T-helper 1 cell treated with Interleukin-12 subunit alpha and Interleukin-12 subunit beta and Interleukin-4 antibody, amounts not matched to agents 30 μg/mL and 1 μg/mL, for 36 hours (primary cell): Measurements from ENCODE around the gene LTBP1.

Source experiments
- H3K27ac Mint-ChIP-seq: one replicate; pipeline ENCODE4 v1.8.0; 2021; ENCODE audit warnings: mild to moderate bottlenecking, mixed read lengths
- H3K27me3 Mint-ChIP-seq: one replicate; pipeline ENCODE4 v1.8.0; 2021; ENCODE audit warnings: low read depth, mixed read lengths
- H3K36me3 Mint-ChIP-seq: one replicate; pipeline ENCODE4 v1.8.0; 2021; ENCODE audit warnings: low read depth, mixed read lengths
- H3K4me1 Mint-ChIP-seq: one replicate; pipeline ENCODE4 v1.8.0; 2021; ENCODE audit warnings: low read depth, mixed read lengths
- H3K4me3 Mint-ChIP-seq: one replicate; pipeline ENCODE4 v1.8.0; 2021; ENCODE audit warnings: mild to moderate bottlenecking, moderate library complexity, mixed read lengths
- H3K9me3 Mint-ChIP-seq: one replicate; pipeline ENCODE4 v1.8.0; 2021; ENCODE audit warnings: mixed read lengths

LTBP1 gene

DNA sequence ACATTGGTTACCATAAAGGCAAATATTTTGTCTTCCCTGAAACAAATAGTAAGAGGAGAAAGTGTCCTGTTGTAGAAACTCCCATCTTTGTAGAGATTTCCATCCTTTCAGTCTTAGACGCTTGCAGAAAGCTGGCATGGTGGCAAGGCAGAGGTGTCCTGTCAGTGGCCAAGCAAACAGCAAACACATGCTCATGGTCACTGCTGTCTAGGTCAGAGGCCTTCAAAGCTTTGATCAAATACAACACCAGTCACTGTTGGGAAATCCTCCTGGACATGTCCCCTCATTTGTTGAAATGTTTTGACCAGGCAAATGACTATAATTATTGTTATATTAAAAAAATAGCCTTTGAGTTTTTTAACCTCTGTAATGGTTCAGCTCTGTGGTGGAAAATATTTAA, 55.1 kb downstream of the LTBP1 start:
- no peaks in the 10 kb centered on the region for H3K27me3 Mint-ChIP-seq
- H3K36me3 Mint-ChIP-seq, result no peaks in the 10 kb centered on the region
- H3K9me3 Mint-ChIP-seq, result no peaks in the 10 kb centered on the region
- H3K4me1 Mint-ChIP-seq, result no peaks in the 10 kb centered on the region
- no peak overlapping the region for H3K27ac Mint-ChIP-seq
- no peak overlapping the region for H3K4me3 Mint-ChIP-seq

DNA sequence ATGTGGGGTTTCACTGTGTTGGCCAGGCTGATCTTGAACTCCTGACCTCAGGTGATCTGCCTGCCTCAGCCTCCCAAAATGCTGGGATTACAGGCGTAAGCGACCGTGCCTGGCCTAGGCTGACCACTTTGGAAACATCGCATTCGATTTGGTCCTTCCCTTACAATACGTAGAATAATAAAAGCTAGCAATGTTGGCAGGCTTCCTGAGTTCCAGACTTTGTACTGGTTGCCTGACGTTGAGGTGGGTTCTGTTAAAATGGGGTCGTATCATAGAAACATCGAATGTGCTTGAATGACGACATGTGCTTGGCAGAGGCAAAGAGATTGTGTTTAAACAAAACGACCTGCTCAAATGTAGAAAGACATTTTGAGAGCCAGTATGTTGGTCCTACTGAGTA, 56.1 kb downstream of the LTBP1 start:
- no peak overlapping the region for H3K4me3 Mint-ChIP-seq
- H3K9me3 Mint-ChIP-seq, result no peaks in the 10 kb centered on the region
- no peaks in the 10 kb centered on the region for H3K4me1 Mint-ChIP-seq
- no peaks in the 10 kb centered on the region for H3K27me3 Mint-ChIP-seq
- H3K36me3 Mint-ChIP-seq, result no peaks in the 10 kb centered on the region
- no peak overlapping the region for H3K27ac Mint-ChIP-seq

DNA sequence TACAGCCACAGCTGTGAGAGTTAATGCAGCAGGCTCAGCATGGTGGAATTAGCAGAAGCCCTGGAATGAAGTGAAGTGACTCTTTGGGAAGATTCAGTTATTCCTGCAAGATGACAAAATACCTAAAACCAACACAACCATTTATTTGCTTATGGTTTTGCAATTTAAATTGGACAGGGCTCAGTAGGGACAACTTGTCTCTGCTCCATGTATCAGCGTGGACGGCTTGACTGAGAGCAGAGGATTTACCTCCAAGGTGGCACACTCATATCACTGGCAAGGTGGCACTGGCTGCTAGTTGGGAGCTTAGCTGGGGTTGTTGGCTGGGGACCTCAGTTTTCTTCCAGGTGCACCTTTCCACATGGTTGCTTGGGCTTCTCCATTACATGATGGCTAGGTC, 58.3 kb downstream of the LTBP1 start:
- no peak overlapping the region for H3K4me3 Mint-ChIP-seq
- no peaks in the 10 kb centered on the region for H3K36me3 Mint-ChIP-seq
- H3K27me3 Mint-ChIP-seq, result peaks cover 3% of the 10 kb centered on the region

DNA sequence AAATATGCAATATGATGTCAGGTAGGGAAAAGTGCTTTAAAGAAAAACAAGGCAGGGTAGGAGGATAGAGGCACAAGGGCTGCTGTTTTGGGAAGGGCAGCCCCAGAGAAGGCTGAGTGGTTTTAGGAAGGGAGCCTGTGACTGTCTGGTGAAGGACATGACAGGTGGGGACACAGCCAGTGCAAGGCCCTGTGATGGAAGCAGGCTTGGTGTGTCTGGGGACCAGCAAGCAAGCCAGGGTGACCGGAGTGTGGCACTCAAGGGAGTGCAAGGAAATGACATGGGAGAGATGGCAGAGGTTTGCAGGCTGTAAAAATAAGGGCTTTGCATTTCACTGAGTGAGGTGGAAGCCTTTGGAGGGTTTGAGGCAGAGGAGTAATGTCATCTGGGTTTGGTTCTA, 62.0 kb downstream of the LTBP1 start:
- no peak overlapping the region for H3K27ac Mint-ChIP-seq
- no peaks in the 10 kb centered on the region for H3K9me3 Mint-ChIP-seq
- peaks cover 3% of the 10 kb centered on the region for H3K27me3 Mint-ChIP-seq
- H3K4me3 Mint-ChIP-seq, result no peak overlapping the region
- H3K4me1 Mint-ChIP-seq, result no peaks in the 10 kb centered on the region
- no peaks in the 10 kb centered on the region for H3K36me3 Mint-ChIP-seq

More for the DNA sequence above, 58.3 kb downstream of the LTBP1 start:
- Mint-ChIP-seq H3K27ac (no peak overlapping the region), H3K4me1 (no peaks in the 10 kb centered on the region), H3K9me3 (no peaks in the 10 kb centered on the region)

DNA sequence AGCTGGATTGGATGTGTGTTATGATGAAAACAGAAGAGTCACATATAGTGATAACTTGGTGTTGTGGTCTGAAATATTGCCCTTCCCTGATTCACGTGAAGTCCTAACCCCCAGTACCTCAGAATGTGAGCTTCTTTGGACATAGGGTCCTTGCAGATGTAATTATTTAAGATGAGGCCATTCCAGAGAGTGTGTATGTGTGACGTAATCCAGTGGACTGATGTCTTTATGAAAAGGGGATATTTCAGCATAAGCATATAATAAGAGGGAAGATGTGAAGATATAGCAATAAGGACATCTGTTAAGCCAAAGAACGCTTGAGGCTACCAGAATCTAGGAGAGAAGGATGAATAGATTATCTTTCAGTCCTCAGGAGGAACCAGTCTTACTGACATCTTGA, 62.5 kb downstream of the LTBP1 start:
- Mint-ChIP-seq H3K4me3 (no peak overlapping the region), H3K9me3 (no peaks in the 10 kb centered on the region), H3K4me1 (no peaks in the 10 kb centered on the region), H3K36me3 (no peaks in the 10 kb centered on the region), H3K27me3 (peaks cover 3% of the 10 kb centered on the region), H3K27ac (no peak overlapping the region)

DNA sequence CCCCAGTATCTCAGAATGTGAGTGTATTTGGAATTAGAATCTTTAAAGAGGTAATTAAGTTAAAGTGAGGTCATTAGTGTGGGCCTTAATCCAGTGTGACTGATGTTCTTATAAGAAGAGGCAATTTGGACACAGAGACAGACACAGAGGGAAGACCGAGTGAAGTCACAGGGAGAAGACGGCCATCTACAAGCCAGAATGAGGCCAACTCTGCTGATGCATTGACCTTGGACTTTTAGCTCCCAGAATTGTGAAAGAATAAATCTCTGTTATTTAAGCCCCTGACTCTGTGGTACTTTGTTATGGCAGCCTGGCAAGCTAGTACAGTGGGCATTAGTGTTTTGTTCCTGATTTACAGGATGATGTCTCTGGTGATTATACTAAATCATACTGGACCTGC, 64.6 kb downstream of the LTBP1 start:
- H3K4me3 Mint-ChIP-seq, result no peak overlapping the region
- H3K4me1 Mint-ChIP-seq, result no peaks in the 10 kb centered on the region
- no peaks in the 10 kb centered on the region for H3K9me3 Mint-ChIP-seq
- peaks cover 3% of the 10 kb centered on the region for H3K27me3 Mint-ChIP-seq
- H3K27ac Mint-ChIP-seq, result no peak overlapping the region
- no peaks in the 10 kb centered on the region for H3K36me3 Mint-ChIP-seq

DNA sequence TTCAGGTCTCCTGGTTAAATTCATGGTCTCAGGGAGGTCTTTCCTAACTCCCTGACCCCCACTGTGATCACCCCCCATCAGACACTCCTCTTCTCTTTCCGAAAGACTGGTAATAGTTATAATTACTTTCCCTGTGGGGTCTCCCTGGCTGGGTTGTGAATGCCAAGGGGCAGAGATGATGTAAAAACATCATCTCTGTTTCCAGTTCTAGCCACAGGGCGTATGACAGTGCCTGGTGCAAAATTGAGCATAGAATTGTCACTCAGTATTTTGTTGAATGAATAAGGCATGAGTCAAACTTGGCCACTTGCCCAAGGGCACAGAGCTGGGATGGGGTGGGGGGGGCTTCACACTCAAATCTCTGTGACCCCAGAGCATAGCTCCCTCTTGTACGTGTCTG, 65.2 kb downstream of the LTBP1 start:
- no peaks in the 10 kb centered on the region for H3K9me3 Mint-ChIP-seq
- H3K36me3 Mint-ChIP-seq, result no peaks in the 10 kb centered on the region
- peaks cover 3% of the 10 kb centered on the region for H3K27me3 Mint-ChIP-seq
- H3K27ac Mint-ChIP-seq, result no peak overlapping the region
- H3K4me1 Mint-ChIP-seq, result no peaks in the 10 kb centered on the region
- no peak overlapping the region for H3K4me3 Mint-ChIP-seq

DNA sequence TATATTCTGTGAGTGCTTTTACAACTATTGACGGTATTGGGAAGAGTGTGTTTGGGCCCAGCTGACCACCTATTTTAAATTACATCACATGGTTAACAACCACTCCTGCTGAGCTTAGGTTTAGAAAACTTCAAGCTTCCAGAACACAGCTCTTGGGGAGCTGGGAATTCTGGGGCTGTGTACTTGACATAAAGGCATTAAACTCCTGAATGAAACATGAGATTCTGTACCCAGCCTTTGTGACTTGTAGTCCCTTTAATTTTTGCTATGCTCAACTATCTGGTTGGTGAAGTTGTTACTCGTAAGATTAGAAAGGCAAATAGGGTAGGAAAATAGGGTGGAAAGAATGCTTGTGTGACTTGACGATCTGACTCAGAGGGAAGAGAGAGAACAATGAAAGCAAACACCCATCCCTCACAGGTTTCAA, 66.9 kb downstream of the LTBP1 start:
- H3K4me1 Mint-ChIP-seq, result no peaks in the 10 kb centered on the region
- no peak overlapping the region for H3K4me3 Mint-ChIP-seq
- no peak overlapping the region for H3K27ac Mint-ChIP-seq
- H3K36me3 Mint-ChIP-seq, result no peaks in the 10 kb centered on the region
- no peaks in the 10 kb centered on the region for H3K27me3 Mint-ChIP-seq
- H3K9me3 Mint-ChIP-seq, result no peaks in the 10 kb centered on the region

DNA sequence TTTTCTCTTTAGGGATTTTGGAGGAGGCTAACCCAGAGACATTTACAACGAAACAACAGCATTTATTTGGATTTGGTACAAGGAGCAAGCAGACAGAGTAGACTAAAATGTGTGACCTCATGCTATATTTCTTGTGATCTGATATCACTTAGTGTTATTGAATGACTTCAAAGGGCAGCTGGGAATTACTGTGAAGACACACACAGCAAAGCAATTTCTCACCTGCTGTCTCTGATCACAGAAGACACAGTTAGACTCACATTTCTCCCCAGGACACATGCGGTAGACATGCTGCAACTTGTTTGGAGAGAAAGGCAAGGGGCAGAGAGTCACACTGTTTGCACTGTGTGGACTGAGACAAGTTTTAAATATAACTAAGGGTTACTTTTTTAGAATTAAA, 67.5 kb downstream of the LTBP1 start:
- H3K9me3 Mint-ChIP-seq, result no peaks in the 10 kb centered on the region
- no peaks in the 10 kb centered on the region for H3K36me3 Mint-ChIP-seq
- no peak overlapping the region for H3K27ac Mint-ChIP-seq
- H3K4me1 Mint-ChIP-seq, result no peaks in the 10 kb centered on the region
- no peaks in the 10 kb centered on the region for H3K27me3 Mint-ChIP-seq
- no peak overlapping the region for H3K4me3 Mint-ChIP-seq

DNA sequence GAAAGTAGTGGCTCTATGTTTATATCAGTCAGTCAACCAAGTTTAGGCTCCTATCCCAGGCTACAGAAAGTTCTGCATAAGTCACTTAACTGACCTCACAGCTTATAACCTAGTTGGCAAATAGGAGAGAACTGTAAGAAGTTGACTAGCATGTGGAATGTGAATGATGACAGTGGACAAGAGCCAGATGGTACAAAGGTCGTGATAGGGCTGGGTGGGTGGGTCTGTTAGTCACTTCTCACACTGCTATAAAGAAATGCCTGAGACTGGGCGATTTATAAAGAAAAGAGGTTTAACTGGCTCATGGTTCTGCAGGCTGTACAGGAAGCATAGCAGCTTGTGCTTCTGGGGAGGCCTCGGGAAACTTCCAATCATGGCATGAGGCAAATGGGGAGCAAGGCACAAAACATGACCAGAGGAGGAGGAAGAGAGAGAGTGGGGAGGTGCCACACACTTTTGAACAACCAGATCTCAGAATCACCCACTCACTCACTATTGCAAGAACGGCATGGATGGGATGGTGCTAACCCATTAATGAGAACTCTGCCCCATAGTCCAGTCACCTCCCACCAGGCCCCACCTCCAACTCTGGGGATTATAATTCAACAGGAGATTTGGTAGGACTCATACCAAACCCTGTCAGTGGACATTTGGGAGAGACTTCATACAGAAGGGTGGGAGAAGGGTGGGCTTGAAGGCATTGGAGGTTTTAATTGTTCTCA, 68.8 kb downstream of the LTBP1 start:
- Mint-ChIP-seq H3K4me3 (no peak overlapping the region), H3K27ac (no peak overlapping the region), H3K4me1 (no peaks in the 10 kb centered on the region)

DNA sequence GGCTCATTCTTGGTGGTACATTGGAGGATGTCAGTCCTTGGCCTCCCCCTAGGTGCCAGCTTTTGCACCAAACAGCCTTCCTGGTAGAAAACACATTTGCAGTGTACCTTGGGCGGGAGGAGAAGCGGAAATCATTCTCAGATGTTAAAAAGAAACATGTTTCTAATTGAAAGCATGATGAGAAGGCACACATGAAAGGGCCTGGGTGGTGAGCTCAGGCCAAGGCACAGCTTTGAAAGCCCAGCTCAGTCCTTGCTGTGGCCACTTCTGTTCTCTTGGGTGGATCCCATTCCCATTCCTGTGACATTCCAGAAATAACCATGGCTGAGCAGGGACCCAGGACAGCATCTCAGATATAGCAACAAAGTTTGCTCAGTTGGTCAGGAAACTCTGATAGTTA, 71.5 kb downstream of the LTBP1 start:
- Mint-ChIP-seq H3K9me3 (no peaks in the 10 kb centered on the region), H3K4me1 (no peaks in the 10 kb centered on the region), H3K4me3 (no peak overlapping the region), H3K27me3 (peaks cover 22% of the 10 kb centered on the region), H3K27ac (no peak overlapping the region), H3K36me3 (no peaks in the 10 kb centered on the region)

More for the DNA sequence above, 68.8 kb downstream of the LTBP1 start:
- Mint-ChIP-seq H3K9me3 (no peaks in the 10 kb centered on the region), H3K36me3 (no peaks in the 10 kb centered on the region), H3K27me3 (no peaks in the 10 kb centered on the region)

DNA sequence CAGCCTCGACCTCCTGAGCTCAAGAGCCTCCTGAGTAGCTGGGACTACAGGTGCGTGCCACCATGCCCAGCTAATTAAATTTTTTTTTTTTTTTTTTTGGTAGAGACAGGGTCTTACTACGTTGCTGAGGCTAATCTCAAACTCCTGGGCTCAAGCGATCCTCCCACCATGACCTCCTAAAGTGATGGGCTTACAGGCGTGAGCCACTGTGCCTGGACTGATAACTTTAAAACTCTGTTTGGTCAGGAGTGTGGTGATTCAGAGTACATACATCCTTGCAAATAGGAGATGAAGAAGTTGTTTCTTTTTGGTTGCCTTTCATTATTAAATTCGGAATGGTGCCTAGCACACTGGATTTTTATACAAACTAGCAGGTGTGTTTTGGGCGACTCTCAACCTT, 73.0 kb downstream of the LTBP1 start:
- peaks cover 32% of the 10 kb centered on the region for H3K27me3 Mint-ChIP-seq
- H3K4me1 Mint-ChIP-seq, result no peaks in the 10 kb centered on the region
- H3K4me3 Mint-ChIP-seq, result no peak overlapping the region
- H3K36me3 Mint-ChIP-seq, result no peaks in the 10 kb centered on the region
- H3K9me3 Mint-ChIP-seq, result no peaks in the 10 kb centered on the region
- no peak overlapping the region for H3K27ac Mint-ChIP-seq

DNA sequence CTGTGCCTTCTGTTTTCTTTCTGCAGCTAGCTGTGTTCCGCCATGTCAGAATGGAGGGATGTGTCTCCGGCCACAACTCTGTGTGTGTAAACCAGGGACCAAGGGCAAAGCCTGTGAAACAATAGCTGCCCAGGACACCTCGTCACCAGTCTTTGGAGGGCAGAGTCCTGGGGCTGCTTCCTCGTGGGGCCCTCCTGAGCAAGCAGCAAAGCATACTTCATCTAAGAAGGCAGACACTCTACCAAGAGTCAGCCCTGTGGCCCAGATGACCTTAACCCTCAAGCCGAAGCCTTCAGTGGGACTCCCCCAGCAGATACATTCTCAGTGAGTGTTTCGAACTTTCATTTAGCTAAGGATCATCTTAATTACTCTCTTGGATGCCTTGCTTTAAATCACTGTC, 74.1 kb downstream of the LTBP1 start:
- H3K9me3 Mint-ChIP-seq, result no peaks in the 10 kb centered on the region
- H3K4me3 Mint-ChIP-seq, result no peak overlapping the region
- H3K27me3 Mint-ChIP-seq, result peaks cover 32% of the 10 kb centered on the region
- H3K27ac Mint-ChIP-seq, result no peak overlapping the region
- H3K36me3 Mint-ChIP-seq, result no peaks in the 10 kb centered on the region
- no peaks in the 10 kb centered on the region for H3K4me1 Mint-ChIP-seq

DNA sequence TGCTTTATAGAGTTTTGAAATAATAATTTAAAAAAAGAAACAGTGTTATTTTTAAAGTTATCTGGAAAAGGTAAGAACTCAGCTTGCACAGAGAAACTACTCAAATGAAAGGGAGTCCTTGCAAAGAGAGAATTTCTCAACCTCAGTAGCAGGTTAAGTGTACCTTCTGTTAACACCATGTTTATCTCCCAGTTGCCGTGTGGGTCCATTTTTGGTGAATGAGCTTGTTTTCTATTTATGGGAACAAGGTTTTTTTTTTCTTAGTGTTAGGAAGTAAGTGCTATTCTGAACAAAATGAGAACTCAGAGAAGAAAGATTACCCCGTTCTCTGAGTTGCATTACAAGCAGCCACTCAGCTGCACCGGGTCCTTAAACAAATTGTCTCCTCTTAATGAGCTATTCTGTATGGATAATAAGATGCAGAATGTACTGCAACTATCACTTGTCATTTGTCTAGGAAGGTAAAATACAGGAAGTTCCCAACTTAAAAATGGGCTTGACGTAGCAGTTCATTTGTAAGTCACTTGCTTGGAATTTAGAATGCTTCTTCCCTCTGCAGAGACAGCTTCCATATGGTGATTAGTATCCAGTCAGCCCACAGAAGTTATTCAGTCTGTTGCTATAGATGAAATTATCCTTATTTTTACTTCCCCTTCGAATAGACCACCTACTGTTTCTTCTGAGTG, 74.9 kb downstream of the LTBP1 start:
- no peaks in the 10 kb centered on the region for H3K9me3 Mint-ChIP-seq
- no peaks in the 10 kb centered on the region for H3K4me1 Mint-ChIP-seq
- no peaks in the 10 kb centered on the region for H3K36me3 Mint-ChIP-seq
- H3K27ac Mint-ChIP-seq, result no peak overlapping the region
- H3K4me3 Mint-ChIP-seq, result no peak overlapping the region
- peaks cover 32% of the 10 kb centered on the region for H3K27me3 Mint-ChIP-seq

DNA sequence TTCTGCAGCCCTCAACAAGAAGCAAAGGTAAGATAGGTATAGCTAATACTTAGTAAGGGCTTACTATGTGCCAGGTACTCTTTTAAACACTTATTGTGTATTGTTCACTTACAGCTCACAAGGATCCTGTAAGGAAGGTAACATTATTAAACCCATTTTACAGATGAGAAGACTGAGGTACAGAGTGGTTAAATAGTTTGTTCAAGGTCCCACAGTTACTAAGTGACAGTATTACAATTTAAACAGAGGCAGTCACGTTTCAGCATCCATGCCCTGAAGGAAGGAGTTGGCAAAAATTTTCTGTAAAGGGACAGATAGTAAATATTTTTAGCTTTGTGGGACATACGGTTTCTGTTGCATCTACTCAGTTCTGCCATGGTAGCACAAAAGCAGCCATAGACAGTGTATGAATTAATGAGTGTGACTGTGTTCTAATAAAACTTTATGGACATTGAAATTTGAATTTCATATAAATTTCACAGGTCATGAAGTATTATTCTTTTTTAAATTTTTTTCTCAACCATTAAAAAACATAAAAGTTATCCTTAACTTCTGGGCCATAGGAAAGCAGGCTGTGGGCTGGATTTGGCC, 75.7 kb downstream of the LTBP1 start:
- Mint-ChIP-seq H3K4me3 (no peak overlapping the region), H3K36me3 (no peaks in the 10 kb centered on the region), H3K9me3 (no peaks in the 10 kb centered on the region), H3K27ac (no peak overlapping the region), H3K27me3 (peaks cover 32% of the 10 kb centered on the region), H3K4me1 (no peaks in the 10 kb centered on the region)
